Heart left ventricle (tissue), 16 donors: ENCODE results near the gene CFAP58. TPM values are rescaled to one million over a fixed set of nuclear protein-coding genes. Genes with fewer than 3 reads are reported as not detected.

Experiments
- ATAC-seq, 4 donors: fragments of 200-7000 bp; cut with Tn5 transposase; one replicate each; pipeline ENCODE4 v1.9.1; 2020 to 2022; ENCODE audit warnings: moderate library complexity in 4 of 4, mild to moderate bottlenecking in 3 of 4, moderate number of reproducible peaks in 1 of 4
- DNase-seq, 5 donors: peaks; one replicate each; pipeline ENCODE4 v3.0.0-alpha.2; 2020
- H3K27ac ChIP-seq, 12 donors: fragments of 200-600 bp; sonication (generic) in 4 of 12; one replicate each; pipeline versions ENCODE4 v1.5.0 to v1.8.0; 2016 to 2022; ENCODE audit warnings: mild to moderate bottlenecking in 2 of 12
- H3K27me3 ChIP-seq, 9 donors: fragments of 200-600 bp; sonication (generic) in 2 of 9; one replicate each; pipeline versions ENCODE4 v1.5.1 to v1.8.0; 2016 to 2022; ENCODE audit warnings: mild to moderate bottlenecking in 3 of 9
- H3K36me3 ChIP-seq, 9 donors: fragments of 200-600 bp; sonication (generic) in 2 of 9; one replicate each; pipeline versions ENCODE4 v1.5.0 to v1.8.0; 2018 to 2022; ENCODE audit warnings: mild to moderate bottlenecking in 2 of 9
- H3K4me1 ChIP-seq, 12 donors: fragments of 200-600 bp; sonication (generic) in 4 of 12; one replicate each; pipeline versions ENCODE4 v1.5.0 to v1.8.0; 2016 to 2022; ENCODE audit warnings: mild to moderate bottlenecking in 3 of 12
- H3K4me3 ChIP-seq, 12 donors: fragments of 200-600 bp; sonication (generic) in 4 of 12; one replicate each; pipeline versions ENCODE4 v1.5.0 to v1.8.0; 2017 to 2022; ENCODE audit warnings: mild to moderate bottlenecking in 9 of 12, moderate library complexity in 4 of 12
- H3K9me3 ChIP-seq, 12 donors: fragments of 200-600 bp; sonication (generic) in 4 of 12; one replicate each; pipeline versions ENCODE4 v1.5.0 to v1.8.0; 2016 to 2022; ENCODE audit warnings: mild to moderate bottlenecking in 1 of 12
- POLR2A ChIP-seq, 2 donors: fragments of 450-650 bp; IDR thresholded peaks; one replicate each; pipeline ENCODE4 v1.6.1; 2017; ENCODE audit warnings: antibody characterized with exemption in 2 of 2, mild to moderate bottlenecking in 2 of 2, moderate library complexity in 2 of 2
- WGBS, 4 donors: extraction: QIAGEN DNeasy Blood & Tissue Kit in 2 of 4; methylation state at CpG; one replicate each; pipeline versions ENCODE4 v1.1.5 to v1.1.7; 2013 to 2018; 5-methylcytosine and 5-hydroxymethylcytosine counted together
- intact Hi-C, 10 donors: fragments of 100-400 bp; cut with DNase I; formaldehyde crosslinking; loops; one replicate each; pipeline versions ENCODE4 v1.11.1 to v1.14.2; 2022
- polyA plus RNA-seq, 2 donors: library from polyadenylated mRNA; stranded (reverse); fragments of 200-250 nt; gene quantifications; one replicate each; pipeline ENCODE4 v1.2.3, GENCODE V29; 2013
- total RNA-seq, 9 donors: library from RNA; depleted of rRNA in 2 of 9; stranded (reverse); fragments of >200 nt in 2 of 9; fragmentation: NEBNext Ultra II Directional in 3 of 9; extraction: Animal tissue kit (Norgen Biotek cat#: 25700) in 3 of 9; gene quantifications; one replicate each; pipeline versions ENCODE4 v1.1.0 to v1.2.4, GENCODE V29; 2016 to 2023
- TF ChIP-seq, protein P1 (sequence below), 12 donors: fragments of 200-600 bp; sonication (generic) in 4 of 12; IDR thresholded peaks; one replicate each; pipeline versions ENCODE4 v1.5.0 to v1.8.0; 2018 to 2022; ENCODE audit warnings: antibody characterized with exemption in 12 of 12, mild to moderate bottlenecking in 5 of 12
- donor health status: ischemic (EF 13 %, LVEDD 7.1; RV severe dilation, severe dysfunction).
- donor health status: healthy with polysubstance abuse.
- donor health status: DM: no; HTN: yes; CAD: no.
- donor health status: DM: no; HTN: no; CAD: no.
- donor health status: ischemic (EF 25% LVEDD 6.9; RV normal size, moderate dysfunction).
- donor health status: ischemic (EF 25% LVEDD 5.7; RV mildly dilated, moderate dysfunction).
- donor health status: healthy.
- donor health status: DM: yes; HTN: yes; CAD: no.
- donor health status: ischemic (EF 35%, LVEDD 5.7; RV mildly dilated, moderate dysfunction).
- donor health status: nonischemic (EF 11% LVEDD 7.7; RV severe dilation, severe dysfunction).
- donor health status: DM: yes; HTN: yes; CAD: no.
- donor health status: PGD.
- donor health status: ischemic (EF 29% LVEDD 5.4; RV normal size, mild dysfunction).
- donor health status: nonischemic (EF 23%, LVEDD 6.1; RV moderate dilation, normal function).

CFAP58 gene
- total and polyA plus RNA-seq, 11 donors: 0.62 to 4.9 (median 3.1) TPM

DNA sequence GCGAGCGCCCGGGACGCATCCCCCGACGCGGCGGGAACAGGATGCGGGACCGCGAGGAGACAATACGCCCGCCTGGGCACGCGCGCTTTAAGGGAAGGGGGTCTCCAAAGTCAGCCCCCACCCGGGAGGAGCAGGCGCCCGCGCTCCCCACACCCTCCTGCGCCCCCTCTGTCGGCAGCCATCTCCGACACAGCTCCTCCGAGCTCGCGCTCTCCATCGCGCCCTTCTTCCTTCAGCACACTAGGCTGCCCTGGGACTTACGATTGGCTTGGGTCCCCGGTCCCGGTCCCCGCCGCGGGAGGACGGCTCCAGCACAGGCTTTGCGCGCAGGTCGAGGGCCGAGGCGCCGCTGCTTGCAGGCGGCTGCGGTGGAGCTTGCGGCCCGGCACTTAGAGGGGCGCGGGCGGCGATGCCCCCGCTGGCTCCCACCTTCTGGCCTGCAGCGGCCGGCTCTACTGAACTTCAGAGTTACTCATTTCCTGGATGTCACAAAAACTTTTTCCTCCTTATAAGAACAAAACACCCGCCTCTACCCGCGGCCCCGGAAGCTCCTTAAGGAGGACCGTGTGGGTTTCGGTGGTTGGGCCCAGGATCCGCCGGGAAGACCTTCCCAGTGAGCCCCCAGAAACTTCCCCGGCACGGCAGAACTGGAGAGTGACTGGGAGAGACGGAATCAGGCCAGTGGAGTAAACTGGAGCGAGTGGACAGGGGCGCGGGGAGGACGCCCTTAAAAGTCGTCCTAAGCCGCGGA lies 15.5 kb upstream of the CFAP58 start, which contains the start of gene ITPRIP:
Gene ITPRIP (minus strand): TSS at position 481 of the 751 bp plus-strand sequence. CDS start 22,414 bp downstream, outside the sequence.
- Histone ChIP-seq H3K4me1 (peaks cover 10 to 61% (median 52%) of the 10 kb centered on the region in 12 donors), H3K27ac (peak within 1 kb of the TSS; percentile 96 to 100 (median 99)), H3K4me3 (peak within 1 kb of the TSS; percentile 70 to 99 (median 89)), H3K9me3 (no peaks in the 10 kb centered on the region), H3K36me3 (peaks cover 0 to 12% (median 0%) of the 10 kb centered on the region in 9 donors), H3K27me3 (no peaks in the 10 kb centered on the region)
- intact Hi-C loops: loop anchor here in 8 of 10 donors (1.0 to 5.0 kb wide), 5 partner anchors 27 to 37 kb away; no protein-coding TSS in a partner anchor
- ATAC-seq: peak; percentile 53 to 80 (median 78)
- DNase-seq: peak; percentile 82 to 88 (median 84)
- WGBS, 4 donors: 0 to 1% (median 1%) methylated on average over 37 to 70 of the region's 70 CpGs
- TF ChIP-seq POLR2A (IDR thresholded peaks at IDR 0.05): peak in 1 of 2 donors; percentile 98
- TF ChIP-seq, protein P1, sequence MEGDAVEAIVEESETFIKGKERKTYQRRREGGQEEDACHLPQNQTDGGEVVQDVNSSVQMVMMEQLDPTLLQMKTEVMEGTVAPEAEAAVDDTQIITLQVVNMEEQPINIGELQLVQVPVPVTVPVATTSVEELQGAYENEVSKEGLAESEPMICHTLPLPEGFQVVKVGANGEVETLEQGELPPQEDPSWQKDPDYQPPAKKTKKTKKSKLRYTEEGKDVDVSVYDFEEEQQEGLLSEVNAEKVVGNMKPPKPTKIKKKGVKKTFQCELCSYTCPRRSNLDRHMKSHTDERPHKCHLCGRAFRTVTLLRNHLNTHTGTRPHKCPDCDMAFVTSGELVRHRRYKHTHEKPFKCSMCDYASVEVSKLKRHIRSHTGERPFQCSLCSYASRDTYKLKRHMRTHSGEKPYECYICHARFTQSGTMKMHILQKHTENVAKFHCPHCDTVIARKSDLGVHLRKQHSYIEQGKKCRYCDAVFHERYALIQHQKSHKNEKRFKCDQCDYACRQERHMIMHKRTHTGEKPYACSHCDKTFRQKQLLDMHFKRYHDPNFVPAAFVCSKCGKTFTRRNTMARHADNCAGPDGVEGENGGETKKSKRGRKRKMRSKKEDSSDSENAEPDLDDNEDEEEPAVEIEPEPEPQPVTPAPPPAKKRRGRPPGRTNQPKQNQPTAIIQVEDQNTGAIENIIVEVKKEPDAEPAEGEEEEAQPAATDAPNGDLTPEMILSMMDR (IDR thresholded peaks at IDR 0.05): peak in 6 of 12 donors; percentile 11 to 49 (median 30)

DNA sequence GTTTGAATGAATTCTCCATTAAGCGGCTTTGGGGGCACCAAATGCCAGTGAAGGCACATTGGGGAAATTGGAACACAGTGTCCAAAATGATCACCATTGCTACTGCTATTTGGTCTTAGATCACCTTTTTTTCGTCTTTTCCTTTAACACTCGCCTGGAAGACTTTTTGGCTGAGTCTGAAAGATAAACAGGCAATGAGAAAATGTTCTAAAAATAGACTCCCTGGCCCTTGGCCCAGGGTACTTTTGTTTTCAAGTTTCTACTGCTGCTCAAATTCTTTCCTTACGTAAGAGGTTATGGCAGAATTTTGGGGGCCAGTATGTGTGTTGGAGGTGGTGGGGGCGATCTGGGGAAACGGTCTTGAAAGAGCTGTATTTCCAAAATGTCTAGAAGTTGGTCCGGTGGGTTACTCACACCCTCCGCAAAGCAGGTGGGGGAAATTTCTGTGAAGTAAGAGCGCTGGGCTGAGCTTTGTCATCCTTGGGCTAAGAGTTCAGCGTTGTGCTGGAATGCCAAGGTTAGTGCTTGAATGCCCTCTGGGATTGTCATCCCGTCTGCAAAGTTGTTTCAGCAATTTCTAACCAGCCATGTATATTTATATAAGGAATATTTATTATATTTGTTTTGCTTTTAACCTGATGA lies 14.0 kb upstream of the CFAP58 start:
- intact Hi-C loops: loop anchor here in 8 of 10 donors (1.0 to 10.0 kb wide), 6 partner anchors 29 to 595 kb away; no protein-coding TSS in a partner anchor
- no peaks in the 10 kb centered on the region for H3K9me3 ChIP-seq
- H3K4me1 ChIP-seq: peaks cover 5 to 48% (median 39%) of the 10 kb centered on the region in 12 donors
- peak in 3 of 5 donors; percentile 41 to 84 (median 74) for DNase-seq
- H3K27ac ChIP-seq: peak overlapping the region; percentile 96 to 100 (median 99)
- ATAC-seq: peak; percentile 6 to 46 (median 39)
- H3K4me3 ChIP-seq: peak overlapping the region; percentile 70 to 99 (median 89)
- no peaks in the 10 kb centered on the region for H3K27me3 ChIP-seq
- peaks cover 0 to 5% (median 0%) of the 10 kb centered on the region in 9 donors for H3K36me3 ChIP-seq
- WGBS, 4 donors: 1 to 6% (median 3%) methylated on average over 11 of the region's 11 CpGs
- TF ChIP-seq, protein P1 (IDR thresholded peaks at IDR 0.05): no peak
- TF ChIP-seq POLR2A (IDR thresholded peaks at IDR 0.05): no peak

DNA sequence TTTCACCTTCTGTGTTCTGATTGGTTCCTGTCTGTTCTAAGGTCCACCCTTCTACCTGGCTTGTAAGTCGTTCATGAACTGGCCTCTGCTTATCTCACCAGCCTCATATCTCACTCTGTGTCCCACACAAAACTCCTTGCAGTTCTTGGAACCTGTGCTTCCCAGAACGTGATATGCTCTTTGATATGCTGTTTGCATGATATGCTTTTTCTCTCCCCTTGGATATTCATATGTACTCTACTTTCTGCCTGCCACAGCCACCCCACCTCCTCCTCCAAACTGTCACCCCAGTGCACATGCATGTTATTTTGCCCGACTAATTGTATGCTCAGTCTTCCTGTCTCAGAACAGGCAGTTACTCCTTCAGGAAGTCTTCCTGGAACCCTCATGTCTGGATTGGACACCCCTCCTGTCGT lies 13.5 kb upstream of the CFAP58 start:
- intact Hi-C loops: loop anchor here in 1 of 10 donors (10.0 kb wide), 1 partner anchor 595 kb away; no protein-coding TSS in a partner anchor
- H3K27ac ChIP-seq: peak overlapping the region; percentile 96 to 100 (median 99)
- no peak for TF ChIP-seq POLR2A (IDR thresholded peaks at IDR 0.05)
- TF ChIP-seq, protein P1 (IDR thresholded peaks at IDR 0.05): no peak
- 3 to 8% (median 6%) methylated on average over 4 of the region's 4 CpGs for WGBS, 4 donors
- no peak for DNase-seq
- H3K27me3 ChIP-seq: no peaks in the 10 kb centered on the region
- H3K36me3 ChIP-seq: no peaks in the 10 kb centered on the region
- no peaks in the 10 kb centered on the region for H3K9me3 ChIP-seq
- ATAC-seq: peak in 2 of 4 donors; percentile 4 to 27
- H3K4me1 ChIP-seq: peaks cover 5 to 44% (median 34%) of the 10 kb centered on the region in 12 donors
- H3K4me3 ChIP-seq: peak overlapping the region; percentile 70 to 99 (median 89)
